Measurements from ENCODE around the gene GPRIN3. TPM values are rescaled to one million over a fixed set of nuclear protein-coding genes. Genes with fewer than 3 reads are reported as not detected.
"Not testable (repeated sequence)": the region's sequence is repeated elsewhere in the genome, so short reads cannot be mapped to it uniquely, and the experiment has no call there.

Gene GPRIN3
- total RNA-seq, 1 experiment from 2014 or later = 0.40 TPM

DNA sequence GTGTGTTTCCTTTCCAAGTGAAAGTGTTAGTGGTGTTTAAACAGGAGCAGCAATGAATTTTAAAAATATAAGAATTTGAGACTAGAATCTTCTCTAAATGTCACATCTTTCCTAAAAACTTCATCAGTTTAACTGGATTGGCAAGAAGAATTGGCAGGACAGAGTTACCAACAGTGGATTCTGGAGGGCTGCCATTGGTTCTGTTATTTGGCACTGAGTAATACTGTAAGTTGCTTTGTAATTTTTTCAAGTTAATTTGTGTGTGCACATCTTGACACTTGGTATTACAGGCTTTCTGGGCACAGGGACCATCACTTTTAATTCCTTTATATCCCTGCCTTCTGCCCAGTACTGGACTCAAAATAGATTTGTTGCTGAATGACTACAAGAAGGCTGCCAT is 4.5 kb upstream of the GPRIN3 start:
- no peak for DNase-seq (ENCODE audit: low read depth)

DNA sequence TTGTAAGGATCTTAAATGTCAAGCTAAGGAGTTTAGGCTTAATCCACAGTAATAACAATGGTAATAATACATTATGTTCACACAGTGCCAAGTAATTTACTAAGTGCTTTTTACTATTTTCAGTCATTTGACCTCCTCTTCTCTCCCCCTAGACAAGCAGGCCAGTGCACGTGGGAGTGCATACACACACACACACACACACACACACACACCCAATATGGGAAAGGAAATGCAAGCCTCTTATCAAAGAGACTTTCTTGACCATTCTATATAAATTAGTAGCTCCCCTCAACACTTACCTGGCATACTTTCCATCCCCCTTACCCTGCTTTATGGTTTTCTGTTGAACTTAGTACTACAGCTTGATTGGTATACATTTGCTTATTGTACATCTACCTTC is 3.8 kb upstream of the GPRIN3 start:
- DNase-seq (ENCODE audit: low read depth) = no peak

DNA sequence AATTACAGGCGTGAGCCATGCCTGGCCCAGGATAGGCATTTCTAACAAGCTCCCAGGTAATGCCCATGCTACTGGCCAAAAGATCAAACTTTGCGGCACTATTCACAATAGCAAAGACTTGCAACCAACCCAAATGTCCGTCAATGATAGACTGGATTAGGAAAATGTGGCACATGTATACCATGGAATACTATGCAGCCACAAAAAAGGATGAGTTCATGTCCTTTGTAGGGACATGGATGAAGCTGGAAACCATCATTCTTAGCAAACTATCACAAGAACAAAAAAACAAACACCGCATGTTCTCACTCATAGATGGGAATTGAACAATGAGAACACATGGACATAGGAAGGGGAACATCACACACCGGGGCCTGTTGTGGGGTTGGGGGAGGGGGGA is 1.6 kb upstream of the GPRIN3 start:
- DNase-seq (ENCODE audit: low read depth) = not testable (repeated sequence)

DNA sequence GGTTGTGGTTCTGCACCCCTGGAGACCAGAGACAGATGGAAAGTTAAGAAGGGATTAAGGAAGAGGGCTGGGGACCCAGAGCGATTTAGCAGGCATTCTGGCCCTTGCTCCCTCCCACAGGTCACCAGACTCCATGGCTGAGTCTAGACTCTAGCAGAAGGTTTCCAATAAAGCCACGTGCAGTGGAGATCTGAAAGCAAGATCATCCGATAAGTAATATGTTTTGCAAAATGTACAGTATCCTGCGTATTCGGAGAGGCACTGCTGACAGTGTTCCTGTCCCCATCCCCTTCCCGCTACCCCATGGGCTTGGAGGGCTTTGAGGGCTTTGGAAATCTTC is 531 bp upstream of the GPRIN3 start:
- DNase-seq (ENCODE audit: low read depth) = no peak

DNA sequence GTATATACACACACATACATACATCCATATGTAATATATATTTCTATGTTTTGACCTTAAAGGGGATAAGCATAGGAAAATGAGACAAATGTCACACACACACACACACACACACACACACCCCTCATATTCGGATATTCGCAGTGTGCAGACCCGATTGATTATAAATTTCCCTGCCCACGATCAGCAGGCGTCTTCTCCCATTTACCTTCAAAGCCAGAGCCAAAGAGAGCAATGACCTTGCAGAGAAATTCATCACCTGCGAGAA is 488 bp downstream of the GPRIN3 start:
- no peak for DNase-seq (ENCODE audit: low read depth)

DNA sequence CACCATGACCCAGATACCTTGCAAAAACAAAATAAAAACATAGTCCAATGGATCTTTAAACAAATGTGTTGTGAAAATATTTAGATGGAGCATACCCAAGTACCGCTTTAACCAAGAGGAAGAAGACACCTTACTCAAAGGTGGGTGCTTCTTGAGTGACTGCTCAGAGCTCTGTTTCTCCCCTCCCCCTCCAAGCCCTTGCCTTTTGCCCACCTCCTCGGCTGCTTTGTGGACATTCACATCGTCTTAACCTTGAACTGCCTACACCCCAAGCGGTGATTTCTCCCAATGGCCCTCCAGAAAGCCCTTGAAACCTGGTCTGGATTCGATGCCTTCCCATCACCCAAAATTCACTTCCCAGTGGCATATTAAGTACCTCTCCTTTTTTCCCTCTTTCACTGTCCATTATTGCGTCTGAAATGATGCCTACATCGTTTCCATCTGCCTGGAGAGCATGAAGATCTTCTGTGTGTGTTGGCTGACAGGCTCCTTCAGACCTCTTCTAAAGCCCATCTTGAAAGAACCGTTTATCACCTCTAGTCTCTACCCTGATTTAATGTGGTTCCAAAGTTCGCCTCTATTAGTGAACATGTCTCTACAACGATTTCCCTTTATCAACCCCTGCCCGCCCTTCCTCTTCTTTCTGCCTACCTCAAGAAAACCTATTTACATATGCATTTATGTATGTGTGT is 968 bp downstream of the GPRIN3 start:
- DNase-seq (ENCODE audit: low read depth) = no peak

DNA sequence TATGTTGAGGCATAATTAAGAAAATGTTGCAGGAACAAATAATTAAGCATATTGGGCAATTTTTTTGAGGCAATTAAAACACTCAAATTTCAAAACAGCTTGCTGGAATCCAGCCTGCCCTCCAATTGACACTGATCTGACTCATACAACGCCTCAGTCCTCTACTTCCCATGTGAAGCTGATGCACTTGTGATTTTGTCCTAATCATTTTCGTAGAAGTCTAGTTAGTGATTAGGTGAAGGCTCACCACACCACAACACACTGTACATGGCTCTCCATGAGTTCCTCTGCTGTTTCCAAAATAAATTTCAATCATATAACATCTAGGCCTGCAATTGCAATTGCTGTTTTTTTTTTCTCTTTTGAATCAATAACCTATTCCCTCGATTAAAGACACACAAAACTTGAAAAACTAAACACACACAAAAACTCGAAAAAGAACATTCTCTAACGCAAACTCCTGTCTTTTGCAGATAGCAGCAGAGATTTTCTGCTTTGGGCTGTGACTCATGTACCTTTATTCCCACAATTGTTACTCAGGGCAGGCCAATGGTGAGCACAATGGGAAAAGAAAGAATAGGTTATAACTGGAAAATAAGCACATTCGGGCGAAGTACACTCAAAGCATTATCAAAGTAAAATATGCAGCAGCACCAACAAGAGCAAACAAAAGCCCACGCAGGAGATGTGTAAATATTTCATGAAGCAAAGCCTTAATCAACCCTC is 1.7 kb downstream of the GPRIN3 start:
- no peak for DNase-seq (ENCODE audit: low read depth)

DNA sequence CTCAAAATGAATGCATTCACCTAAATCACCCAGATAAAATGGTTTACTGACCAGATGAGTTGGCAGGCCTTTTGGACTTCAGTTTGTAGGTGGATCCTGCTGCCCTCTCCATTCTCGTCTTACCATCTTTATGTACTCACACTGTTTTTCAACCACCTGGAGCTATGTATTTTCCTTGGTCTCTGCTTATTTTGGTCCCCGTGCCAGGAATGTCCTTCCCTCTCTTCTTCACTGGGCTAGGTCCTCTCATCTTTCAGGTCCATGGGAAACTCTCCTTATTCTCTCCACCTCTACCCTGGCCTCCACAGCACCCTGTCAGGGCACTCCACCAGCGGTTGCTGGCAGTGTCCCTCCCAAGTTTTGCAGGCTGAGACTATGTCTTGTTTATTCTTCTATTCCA is 2.6 kb downstream of the GPRIN3 start:
- DNase-seq (ENCODE audit: low read depth) = no peak

DNA sequence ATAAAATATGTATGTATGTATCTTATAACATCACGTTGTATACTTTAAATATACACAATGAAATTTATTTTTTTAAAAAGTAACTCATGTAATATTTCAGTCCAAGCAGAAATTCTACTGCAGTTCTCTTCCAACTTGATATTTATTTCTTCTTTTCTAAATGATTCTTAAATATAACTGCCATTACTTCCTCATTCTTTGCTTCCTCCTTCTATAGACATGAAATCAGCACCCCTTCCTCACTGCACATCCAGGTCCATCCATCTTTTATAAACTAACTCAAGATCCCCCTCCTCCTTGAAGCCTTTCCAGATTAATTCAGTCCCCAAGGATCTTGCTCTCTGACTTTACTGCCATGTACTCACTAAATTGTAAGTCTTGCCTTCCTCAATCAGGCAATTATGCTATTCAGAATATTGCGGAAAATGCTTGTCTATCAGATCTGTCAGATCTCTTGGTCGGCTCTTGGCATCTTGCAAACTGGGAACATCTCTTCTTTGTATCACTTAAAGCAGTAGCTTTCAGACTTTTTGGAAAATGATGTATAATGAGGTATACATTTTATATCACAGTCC is 3.7 kb downstream of the GPRIN3 start:
- no peak for DNase-seq (ENCODE audit: low read depth)

DNA sequence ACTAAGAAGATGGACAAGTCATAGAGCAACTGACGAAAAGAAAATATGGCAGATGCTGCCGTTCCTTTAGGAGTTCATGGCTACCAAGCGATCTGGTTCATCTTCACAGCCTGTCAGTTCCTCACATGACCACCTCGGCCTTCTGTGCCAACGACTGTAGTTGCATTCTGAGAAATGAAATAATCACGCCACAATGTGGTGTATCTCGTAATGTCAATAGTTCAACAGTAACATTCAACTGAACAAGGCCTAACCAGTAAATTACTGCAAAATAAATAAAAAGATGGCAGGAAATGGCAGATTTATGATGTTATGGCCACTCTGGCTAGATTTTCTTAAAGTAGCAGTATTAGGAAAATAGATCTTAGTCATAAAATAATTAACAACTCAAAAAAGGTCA is 4.4 kb downstream of the GPRIN3 start:
- no peak for DNase-seq (ENCODE audit: low read depth)

DNA sequence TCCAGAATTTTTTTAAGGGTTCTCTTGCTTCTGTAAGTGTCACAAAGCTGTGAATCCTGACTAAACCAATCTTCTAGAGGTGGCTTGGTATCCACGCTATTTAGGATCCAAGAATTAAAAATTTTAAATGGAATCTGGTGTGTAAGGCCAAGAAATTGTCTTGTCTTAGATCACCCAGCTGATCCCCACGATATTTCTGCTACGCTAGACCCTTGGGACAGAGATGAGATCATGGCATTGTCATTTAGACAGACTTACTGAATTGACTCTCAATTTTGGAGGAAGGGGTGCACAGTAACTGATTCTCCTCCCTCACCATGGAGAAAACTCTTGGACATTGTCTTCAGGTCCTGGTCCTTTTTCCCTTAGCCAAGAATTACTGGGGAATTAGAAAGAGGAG is 5.7 kb downstream of the GPRIN3 start:
- DNase-seq (ENCODE audit: low read depth) = no peak

DNA sequence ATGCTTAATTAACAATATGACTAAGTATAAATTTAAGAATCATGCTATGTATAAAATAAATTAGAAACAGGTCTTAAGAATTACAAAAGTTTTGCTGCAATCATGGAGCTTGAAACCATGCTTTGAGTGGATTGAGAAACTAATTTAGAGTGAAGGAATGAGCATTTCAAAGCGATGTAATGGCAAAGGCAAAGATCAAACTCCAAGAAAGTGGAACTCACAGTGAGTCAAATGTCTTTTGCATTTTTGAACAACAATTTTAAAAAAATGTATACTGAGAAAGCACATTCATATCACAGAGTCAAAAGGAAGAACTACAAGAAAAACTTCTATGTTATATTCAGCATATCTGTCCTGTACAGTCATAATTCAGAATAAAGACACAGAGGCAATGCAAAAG is 6.6 kb downstream of the GPRIN3 start:
- DNase-seq (ENCODE audit: low read depth) = no peak

DNA sequence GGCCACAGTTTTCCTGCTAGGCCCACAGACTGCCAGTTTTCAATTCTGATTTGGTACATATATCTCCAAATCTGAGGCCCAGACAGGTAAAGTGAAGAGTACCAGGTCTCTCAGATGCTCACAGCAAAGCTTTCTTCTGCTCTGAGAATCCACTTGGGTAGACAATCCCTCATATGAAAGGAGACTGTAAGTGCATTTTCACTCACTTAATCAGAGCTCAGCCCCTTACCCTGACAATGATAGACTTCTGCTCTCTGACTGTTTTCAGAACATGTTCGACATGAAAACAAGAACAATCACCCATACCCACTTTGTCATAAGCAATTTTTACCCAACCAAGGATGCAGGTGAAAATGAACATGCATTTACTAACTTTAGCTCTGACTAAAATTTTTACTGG is 7.1 kb downstream of the GPRIN3 start:
- no peak for DNase-seq (ENCODE audit: low read depth)

DNA sequence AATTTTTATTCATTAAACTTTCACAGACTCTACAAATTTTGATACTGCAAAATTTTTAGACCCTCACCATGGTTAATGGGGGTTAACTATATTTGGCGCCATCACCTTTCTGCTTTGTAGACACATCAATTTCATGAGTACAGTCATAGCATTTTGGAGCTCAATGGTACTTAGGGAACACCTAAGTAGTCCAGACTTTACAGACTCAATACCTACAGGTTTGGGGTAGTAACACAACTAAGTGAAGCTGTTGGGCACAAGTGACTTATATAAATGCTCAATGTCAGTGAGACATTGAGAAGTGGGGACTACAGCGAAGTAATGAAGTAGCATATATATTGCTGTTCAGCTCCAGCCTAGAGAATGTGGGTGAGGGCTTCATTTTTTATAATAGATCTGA is 7.5 kb downstream of the GPRIN3 start:
- no peak for DNase-seq (ENCODE audit: low read depth)

DNA sequence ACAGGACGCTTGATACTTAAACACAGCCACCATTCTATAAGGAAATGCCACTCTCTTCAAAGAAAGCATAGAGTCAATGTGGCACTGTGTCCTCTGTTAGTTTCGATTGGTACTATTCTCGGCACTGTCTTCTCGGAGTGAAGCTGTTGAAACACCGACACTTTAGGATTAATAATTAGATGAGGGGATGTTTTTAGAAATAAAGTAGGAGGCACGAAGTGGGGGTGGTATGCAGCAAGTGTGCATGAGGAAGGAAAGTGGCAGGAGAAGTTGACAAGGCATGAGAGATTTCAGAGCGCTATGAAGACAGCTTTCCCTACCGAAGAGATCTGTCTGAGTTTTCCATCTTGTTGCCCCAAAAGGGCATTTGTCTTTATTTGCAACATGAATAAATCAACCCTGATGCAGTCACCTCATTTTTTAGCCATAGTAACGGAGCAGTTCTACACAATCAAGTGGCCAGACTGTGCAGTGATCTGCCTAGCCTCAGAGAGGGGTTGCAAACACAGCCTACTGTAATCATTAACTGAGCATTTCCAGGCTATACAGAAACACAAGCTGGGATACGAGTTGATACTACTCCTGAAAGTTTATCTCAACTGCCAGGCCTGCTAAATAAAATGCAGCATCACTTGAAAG is 8.3 kb downstream of the GPRIN3 start:
- no peak for DNase-seq (ENCODE audit: low read depth)

DNA sequence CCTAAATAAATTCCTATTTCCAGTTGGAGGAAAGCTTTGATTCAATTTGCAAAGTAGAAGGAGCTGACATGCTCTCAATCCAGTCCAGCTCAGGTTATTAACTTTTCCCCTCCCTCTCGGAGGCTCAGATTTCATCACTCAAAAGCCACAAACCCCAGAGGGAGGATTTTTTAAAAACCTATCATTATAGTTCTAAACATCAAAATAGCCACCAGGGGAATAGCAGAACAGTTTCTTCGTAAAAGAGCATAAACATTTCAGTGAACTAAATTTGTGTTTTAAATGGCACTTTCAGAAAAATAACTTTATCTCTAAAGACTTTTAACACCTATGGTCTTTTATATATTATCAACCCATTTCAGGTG is 8.8 kb downstream of the GPRIN3 start:
- DNase-seq (ENCODE audit: low read depth) = peak; percentile 7

DNA sequence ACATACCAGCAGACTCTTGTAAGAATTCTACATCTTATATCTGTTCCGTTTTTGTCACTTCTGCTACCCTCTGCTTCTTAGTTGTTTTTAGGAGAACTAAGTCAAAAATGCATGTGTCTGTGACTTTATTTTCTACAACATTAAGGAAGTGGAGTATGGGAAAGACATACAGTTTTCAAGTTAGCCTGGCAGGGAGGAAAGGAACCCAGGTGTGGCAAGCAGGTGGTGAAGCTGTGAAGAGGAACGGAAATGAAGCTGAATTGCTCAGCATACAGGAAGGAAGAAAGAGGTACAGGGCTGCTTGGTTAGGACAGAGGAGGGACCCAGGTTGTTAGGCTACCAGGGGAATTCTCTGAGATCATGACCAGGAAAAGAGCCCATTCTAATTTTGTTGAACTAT is 9.4 kb downstream of the GPRIN3 start:
- no peak for DNase-seq (ENCODE audit: low read depth)

DNA sequence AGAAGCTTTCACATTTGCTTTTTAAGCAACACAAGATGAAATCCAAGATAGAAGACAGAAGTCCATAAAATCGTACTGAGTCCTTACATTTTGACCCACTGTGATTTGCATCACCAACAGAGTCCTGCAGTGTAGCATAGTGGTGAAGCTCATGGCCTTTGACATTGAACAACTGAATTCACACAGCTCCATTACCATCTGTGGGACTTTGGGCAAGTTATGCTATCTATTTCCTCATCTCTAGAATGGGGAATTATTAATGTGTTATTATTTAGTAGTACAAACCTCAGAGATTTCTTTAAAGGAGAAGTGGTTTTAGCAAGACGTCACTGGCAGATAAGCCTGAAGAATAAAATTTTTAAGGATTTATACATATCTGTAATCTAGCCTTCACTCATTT is 10.7 kb downstream of the GPRIN3 start:
- no peak for DNase-seq (ENCODE audit: low read depth)

DNA sequence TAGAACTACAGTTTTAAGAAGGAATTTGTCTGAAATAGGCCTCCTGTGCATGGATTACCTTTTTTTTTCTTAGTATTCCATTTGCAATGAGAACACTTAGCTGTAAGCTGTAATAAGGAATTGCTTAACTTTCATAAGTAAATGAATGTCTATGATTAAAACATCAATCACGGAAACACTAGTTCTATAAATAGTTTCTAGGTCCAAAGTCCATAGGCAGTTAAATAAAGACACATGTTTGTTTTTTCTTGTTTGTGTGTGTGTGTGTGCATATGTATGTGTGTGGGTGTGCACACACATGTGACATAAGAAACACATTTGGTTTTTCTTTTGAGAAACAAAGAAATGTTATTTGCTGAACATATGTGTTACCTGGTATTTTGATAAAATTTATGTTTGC is 11.2 kb downstream of the GPRIN3 start:
- no peak for DNase-seq (ENCODE audit: low read depth)

DNA sequence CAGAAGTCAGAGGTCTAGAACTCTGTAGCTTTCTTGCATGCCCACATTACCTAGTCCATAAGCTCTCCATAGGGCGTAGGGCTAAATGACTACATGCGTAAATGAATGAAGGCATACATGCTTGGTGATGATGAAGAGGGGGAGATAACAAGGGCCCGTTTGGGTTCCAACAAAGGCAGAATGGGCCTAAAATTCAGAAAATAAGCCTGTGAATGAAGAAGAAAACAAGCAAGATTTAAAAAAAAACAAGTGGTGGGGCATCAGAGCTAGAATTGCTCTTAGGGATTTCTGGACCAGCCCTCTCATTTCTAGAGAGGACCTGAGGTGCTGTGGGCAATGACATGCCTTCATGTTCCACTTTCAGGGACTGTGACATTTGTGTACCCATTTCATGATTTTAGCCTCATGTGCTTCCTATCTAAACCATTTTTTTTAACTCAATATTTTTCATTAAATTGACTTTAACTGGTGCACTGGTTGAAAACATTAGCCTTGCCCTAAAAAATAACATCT is 12.1 kb downstream of the GPRIN3 start:
- no peak for DNase-seq (ENCODE audit: low read depth)

DNA sequence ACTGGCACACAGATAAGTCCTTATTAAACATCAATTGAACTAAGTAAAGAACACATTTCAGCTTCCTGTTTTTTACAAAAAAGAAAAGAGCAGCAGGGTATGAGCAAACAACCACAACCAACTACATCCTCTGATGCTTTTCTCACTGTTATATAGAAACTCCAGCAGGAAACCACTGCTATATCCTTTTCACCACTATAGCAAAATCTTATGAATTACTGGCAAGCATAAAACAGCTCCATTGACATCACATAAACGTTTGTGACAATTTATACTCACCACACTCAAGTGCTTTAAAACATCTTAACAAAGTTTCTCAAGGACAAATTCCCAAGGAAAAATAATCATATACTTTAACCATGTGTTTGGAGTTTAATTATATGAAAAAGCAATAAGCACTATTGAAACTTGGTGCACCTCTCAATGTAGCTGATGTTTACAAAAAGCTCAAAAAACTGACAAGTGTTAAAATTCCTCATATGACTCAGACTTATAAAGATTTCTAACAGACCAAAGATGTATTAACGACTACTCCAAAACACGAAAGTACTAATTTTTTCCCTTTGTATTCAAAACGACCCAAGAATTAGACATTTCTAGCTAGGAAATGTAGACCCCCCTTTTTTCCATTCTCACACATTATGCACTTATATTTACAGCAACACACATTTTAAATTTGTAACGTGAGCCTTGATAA is 12.9 kb downstream of the GPRIN3 start:
- no peak for DNase-seq (ENCODE audit: low read depth)

DNA sequence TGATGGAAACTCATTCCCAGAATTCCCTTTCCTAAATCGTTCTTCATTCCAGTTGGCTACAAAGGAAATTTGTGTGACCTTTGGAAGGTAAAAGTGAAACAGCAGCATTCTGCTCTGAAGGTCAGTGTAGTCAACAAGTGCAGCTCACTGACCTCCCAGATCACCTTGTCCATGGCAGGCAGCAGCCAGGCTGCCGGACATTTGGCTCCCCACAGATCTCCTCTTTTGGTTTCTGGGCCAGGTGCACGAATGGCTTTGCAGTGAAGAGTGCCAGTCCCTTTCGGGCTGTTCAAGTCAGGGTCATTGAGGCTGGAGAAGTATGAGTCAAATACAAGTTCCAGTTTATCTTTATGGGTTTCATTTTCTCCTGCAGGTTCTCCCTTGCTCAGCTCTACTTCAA is 14.3 kb downstream of the GPRIN3 start:
- DNase-seq (ENCODE audit: low read depth) = no peak
